Measurements from ENCODE around the gene PODXL.

- TF ChIP-seq, protein P1, sequence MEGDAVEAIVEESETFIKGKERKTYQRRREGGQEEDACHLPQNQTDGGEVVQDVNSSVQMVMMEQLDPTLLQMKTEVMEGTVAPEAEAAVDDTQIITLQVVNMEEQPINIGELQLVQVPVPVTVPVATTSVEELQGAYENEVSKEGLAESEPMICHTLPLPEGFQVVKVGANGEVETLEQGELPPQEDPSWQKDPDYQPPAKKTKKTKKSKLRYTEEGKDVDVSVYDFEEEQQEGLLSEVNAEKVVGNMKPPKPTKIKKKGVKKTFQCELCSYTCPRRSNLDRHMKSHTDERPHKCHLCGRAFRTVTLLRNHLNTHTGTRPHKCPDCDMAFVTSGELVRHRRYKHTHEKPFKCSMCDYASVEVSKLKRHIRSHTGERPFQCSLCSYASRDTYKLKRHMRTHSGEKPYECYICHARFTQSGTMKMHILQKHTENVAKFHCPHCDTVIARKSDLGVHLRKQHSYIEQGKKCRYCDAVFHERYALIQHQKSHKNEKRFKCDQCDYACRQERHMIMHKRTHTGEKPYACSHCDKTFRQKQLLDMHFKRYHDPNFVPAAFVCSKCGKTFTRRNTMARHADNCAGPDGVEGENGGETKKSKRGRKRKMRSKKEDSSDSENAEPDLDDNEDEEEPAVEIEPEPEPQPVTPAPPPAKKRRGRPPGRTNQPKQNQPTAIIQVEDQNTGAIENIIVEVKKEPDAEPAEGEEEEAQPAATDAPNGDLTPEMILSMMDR (conservative IDR thresholded peaks at IDR 0.05 in 1 of 2, IDR thresholded peaks at IDR 0.05 in 1 of 2; ENCODE audit: low read depth in 1 of 2, low read length in 2 of 2), result no peak
- no peak for TF ChIP-seq EZH2 (IDR thresholded peaks at IDR 0.05; ENCODE audit: low read length, missing control alignments)
Observed at GRCh38 chr7:131560061-131560460, 3.6 kb upstream of the PODXL start.

Data from fibroblast of lung (primary cell).